ENCODE data around the gene KLHL17.

KLHL17 gene

GRCh38 chr1:952603-953002 is 7.8 kb upstream of the KLHL17 start:
- no peak for DNase-seq (ENCODE audit: low read depth)

GRCh38 chr1:953524-954320 is 6.7 kb upstream of the KLHL17 start:
- DNase-seq (ENCODE audit: low read depth): no peak

GRCh38 chr1:954927-955326 is 5.5 kb upstream of the KLHL17 start:
- DNase-seq (ENCODE audit: low read depth): no peak

- no peak for DNase-seq (ENCODE audit: low read depth)
Observed at GRCh38 chr1:955474-955873, 4.9 kb upstream of the KLHL17 start.

- no peak for DNase-seq (ENCODE audit: low read depth)
Observed at GRCh38 chr1:956636-957035, 3.7 kb upstream of the KLHL17 start.

- peak; percentile 99 for DNase-seq (ENCODE audit: low read depth)
Observed at GRCh38 chr1:958823-959730, 1.3 kb upstream of the KLHL17 start, which contains the start of gene NOC2L. NOC2L (minus strand) TSS chr1:959256; CDS start chr1:959240, 16 bp downstream.

- DNase-seq (ENCODE audit: low read depth): no peak
Observed at GRCh38 chr1:959731-960362, 537 bp upstream of the KLHL17 start.

- no peak for DNase-seq (ENCODE audit: low read depth)
Observed at GRCh38 chr1:961132-961669, 817 bp downstream of the KLHL17 start.

GRCh38 chr1:962381-963300 is 2.3 kb downstream of the KLHL17 start:
- DNase-seq (ENCODE audit: low read depth): no peak

- no peak for DNase-seq (ENCODE audit: low read depth)
Observed at GRCh38 chr1:963301-963651, 2.9 kb downstream of the KLHL17 start.

GRCh38 chr1:963746-964525 is 3.6 kb downstream of the KLHL17 start:
- DNase-seq (ENCODE audit: low read depth): no peak

GRCh38 chr1:964691-965525 is 4.5 kb downstream of the KLHL17 start:
- DNase-seq (ENCODE audit: low read depth): no peak

- DNase-seq (ENCODE audit: low read depth): no peak
Observed at GRCh38 chr1:965526-966134, 5.2 kb downstream of the KLHL17 start.

GRCh38 chr1:966135-966703 is 5.8 kb downstream of the KLHL17 start, which contains the start of gene PLEKHN1:
PLEKHN1 (plus strand) TSS chr1:966482; CDS start chr1:966532, 50 bp downstream.
- DNase-seq (ENCODE audit: low read depth): no peak

- peak; percentile 83 for DNase-seq (ENCODE audit: low read depth)
Observed at GRCh38 chr1:966704-967300, 6.4 kb downstream of the KLHL17 start.

GRCh38 chr1:967466-968343 is 7.3 kb downstream of the KLHL17 start:
- no peak for DNase-seq (ENCODE audit: low read depth)

GRCh38 chr1:969260-969855 is 9.0 kb downstream of the KLHL17 start:
- DNase-seq (ENCODE audit: low read depth): no peak

Data from activated T-cell treated with anti-CD3 and anti-CD28 coated beads for 24 hours (primary cell).